Glutamatergic neuron (in vitro differentiated cells): ENCODE results near the gene TFCP2L1. TPM values are rescaled to one million over a fixed set of nuclear protein-coding genes. Genes with fewer than 3 reads are reported as not detected.

Experiments used
- DNase-seq: peaks from one replicate; pipeline ENCODE4 v3.0.0; 2022
- H3K27ac Mint-ChIP-seq: one replicate; pipeline ENCODE4 v1.8.0; 2020; ENCODE audit warnings: mild to moderate bottlenecking, mixed read lengths, inconsistent platforms; ENCODE audit not compliant: unreplicated experiment
- H3K27me3 Mint-ChIP-seq: one replicate; pipeline ENCODE4 v1.8.0; 2020; ENCODE audit warnings: mild to moderate bottlenecking, moderate library complexity, mixed read lengths, inconsistent platforms; ENCODE audit not compliant: unreplicated experiment
- H3K36me3 Mint-ChIP-seq: one replicate; pipeline ENCODE4 v1.8.0; 2020; ENCODE audit warnings: mild to moderate bottlenecking, mixed read lengths, inconsistent platforms; ENCODE audit not compliant: unreplicated experiment
- H3K4me1 Mint-ChIP-seq: one replicate; pipeline ENCODE4 v1.8.0; 2020; ENCODE audit warnings: mild to moderate bottlenecking, low read depth, mixed read lengths, inconsistent platforms; ENCODE audit not compliant: unreplicated experiment
- H3K4me3 Mint-ChIP-seq: one replicate; pipeline ENCODE4 v1.8.0; 2020; ENCODE audit warnings: mild to moderate bottlenecking, mixed read lengths, inconsistent platforms; ENCODE audit not compliant: unreplicated experiment
- H3K9me3 Mint-ChIP-seq: one replicate; pipeline ENCODE4 v1.8.0; 2020; ENCODE audit warnings: mild to moderate bottlenecking, moderate library complexity, mixed read lengths, inconsistent platforms; ENCODE audit not compliant: unreplicated experiment
- total RNA-seq: library from RNA; stranded (reverse); fragmentation: NEBNext Ultra II Directional; extraction: Animal tissue kit (Norgen Biotek cat#: 25700); gene quantifications from one replicate; pipeline ENCODE4 v1.2.1, GENCODE V29; 2021; ENCODE audit not compliant: unreplicated experiment
- TF ChIP-seq, protein P1 (sequence below): fragments of 200-600 bp; sonication (generic); IDR thresholded peaks from one replicate; pipeline ENCODE4 v1.5.0; 2021; ENCODE audit not compliant: partially characterized antibody, unreplicated experiment

Gene TFCP2L1
- total RNA-seq, 1 donor from 2014 or later, result 0.07 TPM

DNA sequence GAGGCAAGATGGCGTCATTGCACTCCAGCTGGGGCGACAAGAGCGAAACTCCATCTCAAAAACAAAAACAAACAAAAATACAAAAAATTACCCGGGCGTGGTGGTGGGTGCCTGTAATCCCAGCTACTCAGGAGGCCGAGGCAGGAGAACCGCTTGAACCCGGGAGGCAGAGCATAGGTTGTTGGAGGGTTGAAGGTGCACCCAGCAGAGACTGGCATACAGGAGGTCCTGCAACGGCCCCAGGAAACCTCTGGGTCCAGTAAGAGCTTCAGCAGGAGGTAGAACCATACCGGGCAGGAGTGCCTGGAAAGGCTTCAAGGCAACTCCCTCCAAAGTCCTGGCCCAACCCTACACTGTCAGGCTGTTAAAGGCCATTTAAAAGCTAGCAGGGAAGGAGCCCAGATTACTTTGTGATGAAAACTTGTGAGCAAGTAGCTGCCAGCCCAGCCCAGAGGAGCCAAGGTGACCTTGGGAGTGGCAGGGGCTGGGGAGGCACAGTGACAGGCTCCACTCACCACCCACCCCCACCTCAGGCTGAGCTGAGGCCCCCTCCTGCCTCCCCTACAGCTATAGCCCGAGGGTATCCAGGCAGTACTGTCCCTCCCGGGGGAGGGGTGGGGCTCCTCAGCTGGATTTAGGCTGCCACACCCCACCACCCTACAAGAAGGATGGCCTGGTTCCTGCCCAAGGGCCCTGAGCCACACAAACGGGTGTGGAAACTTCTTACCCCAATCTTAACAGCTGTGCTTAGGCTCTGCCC, 28.1 kb downstream of the TFCP2L1 start:
- peaks cover 2% of the 10 kb centered on the region for H3K9me3 Mint-ChIP-seq
- H3K27me3 Mint-ChIP-seq, result no peaks in the 10 kb centered on the region
- no peak for DNase-seq
- TF ChIP-seq, protein P1, sequence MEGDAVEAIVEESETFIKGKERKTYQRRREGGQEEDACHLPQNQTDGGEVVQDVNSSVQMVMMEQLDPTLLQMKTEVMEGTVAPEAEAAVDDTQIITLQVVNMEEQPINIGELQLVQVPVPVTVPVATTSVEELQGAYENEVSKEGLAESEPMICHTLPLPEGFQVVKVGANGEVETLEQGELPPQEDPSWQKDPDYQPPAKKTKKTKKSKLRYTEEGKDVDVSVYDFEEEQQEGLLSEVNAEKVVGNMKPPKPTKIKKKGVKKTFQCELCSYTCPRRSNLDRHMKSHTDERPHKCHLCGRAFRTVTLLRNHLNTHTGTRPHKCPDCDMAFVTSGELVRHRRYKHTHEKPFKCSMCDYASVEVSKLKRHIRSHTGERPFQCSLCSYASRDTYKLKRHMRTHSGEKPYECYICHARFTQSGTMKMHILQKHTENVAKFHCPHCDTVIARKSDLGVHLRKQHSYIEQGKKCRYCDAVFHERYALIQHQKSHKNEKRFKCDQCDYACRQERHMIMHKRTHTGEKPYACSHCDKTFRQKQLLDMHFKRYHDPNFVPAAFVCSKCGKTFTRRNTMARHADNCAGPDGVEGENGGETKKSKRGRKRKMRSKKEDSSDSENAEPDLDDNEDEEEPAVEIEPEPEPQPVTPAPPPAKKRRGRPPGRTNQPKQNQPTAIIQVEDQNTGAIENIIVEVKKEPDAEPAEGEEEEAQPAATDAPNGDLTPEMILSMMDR, result no peak
- H3K36me3 Mint-ChIP-seq, result peaks cover 4% of the 10 kb centered on the region
- no peaks in the 10 kb centered on the region for H3K4me1 Mint-ChIP-seq
- no peak overlapping the region for H3K4me3 Mint-ChIP-seq
- H3K27ac Mint-ChIP-seq, result no peak overlapping the region

DNA sequence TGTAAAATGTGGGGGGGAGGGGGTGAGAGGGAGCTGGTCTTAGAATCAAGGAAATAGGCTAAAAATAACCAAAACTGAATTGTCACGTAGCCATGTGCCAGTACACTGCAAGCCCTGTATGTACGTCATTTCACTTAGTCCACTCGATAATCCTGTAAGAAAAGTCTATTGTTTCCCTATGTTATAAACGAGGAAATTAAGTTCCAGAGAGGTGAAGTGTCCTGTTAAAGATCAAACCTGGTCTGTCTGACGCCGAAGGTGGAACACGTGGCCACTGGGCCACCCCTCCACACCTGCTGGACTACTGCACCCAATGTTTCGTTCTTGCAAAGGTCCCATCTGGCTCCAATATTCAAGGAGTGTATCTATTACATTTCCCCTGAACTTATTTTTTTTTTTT, 29.6 kb downstream of the TFCP2L1 start:
- Mint-ChIP-seq H3K27ac (no peak overlapping the region), H3K27me3 (no peaks in the 10 kb centered on the region), H3K36me3 (peaks cover 4% of the 10 kb centered on the region), H3K9me3 (peaks cover 2% of the 10 kb centered on the region), H3K4me3 (no peak overlapping the region), H3K4me1 (no peaks in the 10 kb centered on the region)
- DNase-seq, result no peak
- TF ChIP-seq, protein P1, result no peak

DNA sequence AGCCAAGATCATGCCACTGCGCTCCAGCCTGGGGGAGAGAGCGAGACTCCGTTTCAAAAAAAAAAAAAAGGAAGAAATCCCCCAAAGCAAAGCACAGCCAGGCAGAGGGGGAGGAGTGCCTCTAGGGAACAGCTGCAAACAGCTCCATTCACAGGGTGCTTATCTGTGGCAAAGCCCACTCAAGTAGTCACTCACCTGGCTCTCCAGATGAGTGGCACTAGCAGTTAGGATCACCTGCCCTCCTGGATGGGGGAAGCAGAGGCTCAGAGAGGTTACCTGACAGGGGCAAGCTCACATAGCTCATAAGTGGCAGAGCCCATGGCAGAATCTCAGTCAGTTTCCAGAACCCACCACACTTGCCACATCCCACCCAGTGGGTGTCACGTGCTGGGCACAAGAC, 30.3 kb downstream of the TFCP2L1 start:
- TF ChIP-seq, protein P1, result no peak
- Mint-ChIP-seq H3K27me3 (no peaks in the 10 kb centered on the region), H3K9me3 (peaks cover 2% of the 10 kb centered on the region), H3K4me3 (no peak overlapping the region), H3K27ac (no peak overlapping the region), H3K4me1 (no peaks in the 10 kb centered on the region), H3K36me3 (peaks cover 4% of the 10 kb centered on the region)
- no peak for DNase-seq

DNA sequence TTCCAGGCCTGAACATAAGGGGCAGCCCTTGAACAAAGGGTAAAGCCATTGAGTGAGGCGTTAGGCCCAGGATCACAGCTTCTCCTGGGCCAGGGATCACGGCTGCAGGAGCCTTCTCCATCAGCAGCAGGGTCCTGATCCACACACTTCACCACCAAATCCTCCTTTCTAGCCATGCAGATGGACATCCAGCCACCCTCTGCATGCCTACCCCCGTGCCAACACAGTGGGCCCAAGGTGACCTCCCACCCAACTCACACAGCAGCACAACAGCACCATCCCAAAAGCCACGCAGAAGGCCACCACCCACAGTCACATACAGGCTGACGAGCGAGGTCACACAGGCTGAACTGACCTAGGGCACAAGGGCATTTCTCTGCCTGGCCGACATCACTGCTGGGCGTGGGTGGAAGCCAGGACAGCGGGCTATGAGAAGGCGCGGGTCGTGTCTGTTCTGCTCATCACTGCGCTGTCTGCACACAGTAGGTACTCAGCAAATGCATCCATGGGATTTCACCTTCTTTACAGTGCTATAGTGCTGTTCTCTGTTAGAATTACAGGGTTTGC, 31.2 kb downstream of the TFCP2L1 start:
- H3K4me1 Mint-ChIP-seq, result no peaks in the 10 kb centered on the region
- TF ChIP-seq, protein P1, result no peak
- H3K27ac Mint-ChIP-seq, result no peak overlapping the region
- H3K27me3 Mint-ChIP-seq, result no peaks in the 10 kb centered on the region
- DNase-seq, result no peak
- peaks cover 2% of the 10 kb centered on the region for H3K9me3 Mint-ChIP-seq
- peaks cover 4% of the 10 kb centered on the region for H3K36me3 Mint-ChIP-seq
- no peak overlapping the region for H3K4me3 Mint-ChIP-seq

DNA sequence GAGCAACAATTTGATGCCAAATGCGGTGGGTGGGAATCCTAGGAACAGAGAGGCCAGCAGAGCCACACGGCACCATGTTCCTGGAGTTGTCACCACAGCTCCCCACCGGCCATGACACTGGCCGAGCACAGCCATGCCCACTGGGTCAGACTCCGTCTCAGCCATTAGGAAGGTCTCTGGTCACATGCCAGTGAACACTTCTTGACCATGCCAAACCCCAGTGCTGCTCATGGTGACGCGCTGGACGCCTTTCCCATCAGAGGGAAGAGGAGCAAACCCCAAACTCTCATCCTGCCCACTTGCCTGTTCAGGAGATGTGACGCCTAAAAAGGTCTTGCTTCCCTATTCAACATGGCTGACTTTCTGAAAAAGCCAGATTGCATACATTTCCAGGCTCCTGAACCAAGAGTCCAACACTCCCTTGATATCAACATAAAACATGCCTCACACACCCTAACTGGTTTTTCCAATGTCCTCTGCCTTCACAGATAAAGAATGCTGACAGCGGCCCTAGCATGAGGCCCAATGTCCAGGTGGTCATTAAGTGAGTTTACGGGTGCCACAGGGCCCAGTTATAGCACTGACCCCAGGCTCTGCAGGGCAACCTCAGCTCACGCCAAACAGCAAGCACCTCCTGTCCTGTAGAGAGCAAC, 31.9 kb downstream of the TFCP2L1 start:
- Mint-ChIP-seq H3K4me1 (no peaks in the 10 kb centered on the region), H3K9me3 (peaks cover 2% of the 10 kb centered on the region), H3K27ac (no peak overlapping the region), H3K27me3 (no peaks in the 10 kb centered on the region), H3K36me3 (peaks cover 4% of the 10 kb centered on the region), H3K4me3 (no peak overlapping the region)
- no peak for DNase-seq
- TF ChIP-seq, protein P1, result no peak
